Adipocyte (in vitro differentiated cells): ENCODE data around the gene FMN2.

Experiments used
- DNase-seq: peaks from one replicate; pipeline ENCODE4 v3.0.0-alpha.2; 2015; ENCODE audit warnings: low read depth
- H3K27me3 ChIP-seq: replicated peaks from 2 replicates; pipeline ENCODE4 v1.7.0; 2013; ENCODE audit warnings: mild to moderate bottlenecking, low read length, moderate library complexity; ENCODE audit not compliant: control insufficient read depth, insufficient read depth
- H3K36me3 ChIP-seq: 2 replicates; pipeline ENCODE4 v1.7.0; 2013; ENCODE audit warnings: low read length, mild to moderate bottlenecking, moderate library complexity; ENCODE audit not compliant: control insufficient read depth, insufficient read depth, severe bottlenecking
- H3K4me1 ChIP-seq: 2 replicates; pipeline ENCODE4 v1.7.0; 2013; ENCODE audit warnings: mild to moderate bottlenecking, low read length, moderate library complexity; ENCODE audit not compliant: control insufficient read depth, insufficient read depth
- H3K4me3 ChIP-seq: 2 replicates; pipeline ENCODE4 v1.7.0; 2013; ENCODE audit warnings: mild to moderate bottlenecking, low read length, moderate library complexity
- H3K9ac ChIP-seq: 2 replicates; pipeline ENCODE4 v1.7.0; 2013; ENCODE audit warnings: mild to moderate bottlenecking, low read length, moderate library complexity
- H3K9me3 ChIP-seq: 2 replicates; pipeline ENCODE4 v1.7.0; 2013; ENCODE audit warnings: mild to moderate bottlenecking, low read length, moderate library complexity; ENCODE audit not compliant: control insufficient read depth

Gene FMN2

DNA sequence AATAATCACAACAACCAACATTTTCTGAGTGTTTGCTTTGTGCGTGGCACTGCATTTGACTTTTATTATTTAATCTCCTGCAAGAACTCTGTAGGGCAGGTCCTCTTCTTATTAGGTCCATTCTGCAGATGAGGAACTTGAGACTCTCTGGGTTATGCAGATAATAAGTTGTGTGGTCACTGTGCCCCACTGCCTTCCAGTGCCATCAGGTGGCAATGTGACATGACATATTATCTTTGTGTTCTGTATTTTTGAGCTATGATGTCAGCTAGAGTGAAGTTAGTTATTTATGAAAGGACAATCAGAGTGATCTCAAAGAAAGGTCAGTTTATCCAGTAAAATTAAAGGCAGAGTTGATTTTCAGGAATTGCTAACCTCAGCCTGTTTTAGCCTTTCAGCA, 196.0 kb downstream of the FMN2 start:
- no peak for DNase-seq
- H3K27me3 ChIP-seq = no peaks in the 10 kb centered on the region
- H3K9ac ChIP-seq = no peak overlapping the region
- peaks cover 4% of the 10 kb centered on the region for H3K36me3 ChIP-seq
- H3K4me1 ChIP-seq = peaks cover 41% of the 10 kb centered on the region
- no peak overlapping the region for H3K4me3 ChIP-seq
- peaks cover 4% of the 10 kb centered on the region for H3K9me3 ChIP-seq

DNA sequence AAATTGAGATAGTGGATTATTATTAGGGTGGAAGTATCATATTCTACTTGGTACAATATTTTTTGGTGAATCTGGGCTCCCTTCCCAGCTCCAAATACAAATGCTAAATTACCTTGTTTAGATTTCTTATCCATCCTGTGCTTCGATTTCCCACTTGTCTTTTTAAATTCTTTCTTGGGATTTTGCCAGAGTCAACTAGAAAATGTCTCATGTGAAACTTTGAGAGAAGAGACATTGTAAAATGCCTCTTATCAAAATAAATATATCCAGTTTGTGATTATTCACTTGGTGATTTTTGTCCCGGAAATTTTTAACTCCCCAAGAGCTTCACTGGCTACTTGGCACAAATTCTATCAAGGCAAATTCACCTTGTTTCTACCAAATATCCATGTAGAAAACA, 202.0 kb downstream of the FMN2 start:
- H3K9ac ChIP-seq = no peak overlapping the region
- no peaks in the 10 kb centered on the region for H3K9me3 ChIP-seq
- H3K4me1 ChIP-seq = no peaks in the 10 kb centered on the region
- no peak overlapping the region for H3K4me3 ChIP-seq
- peak; percentile 38 for DNase-seq
- no peaks in the 10 kb centered on the region for H3K27me3 ChIP-seq
- peaks cover 3% of the 10 kb centered on the region for H3K36me3 ChIP-seq

DNA sequence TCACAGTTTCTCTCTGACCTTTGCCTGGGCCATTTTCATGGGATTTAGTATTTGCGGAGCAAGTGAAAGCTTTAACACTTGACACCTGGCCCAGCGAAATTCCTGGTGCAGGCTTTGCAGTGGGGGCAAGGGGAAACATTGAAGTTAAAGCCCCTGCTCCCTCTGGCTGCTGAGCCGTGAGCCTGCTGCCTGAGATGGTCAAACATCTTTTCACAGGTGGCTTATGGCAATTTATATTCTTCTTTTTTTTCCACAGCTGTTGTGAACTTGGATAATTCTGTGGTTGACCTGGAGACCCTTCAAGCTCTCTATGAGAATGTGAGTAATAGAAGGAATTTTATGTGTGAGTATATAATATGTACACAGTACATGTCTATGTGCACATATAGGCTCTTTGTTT, 202.9 kb downstream of the FMN2 start:
- no peaks in the 10 kb centered on the region for H3K36me3 ChIP-seq
- no peak overlapping the region for H3K4me3 ChIP-seq
- DNase-seq = no peak
- no peak overlapping the region for H3K9ac ChIP-seq
- H3K27me3 ChIP-seq = no peaks in the 10 kb centered on the region
- no peaks in the 10 kb centered on the region for H3K4me1 ChIP-seq
- H3K9me3 ChIP-seq = no peaks in the 10 kb centered on the region

DNA sequence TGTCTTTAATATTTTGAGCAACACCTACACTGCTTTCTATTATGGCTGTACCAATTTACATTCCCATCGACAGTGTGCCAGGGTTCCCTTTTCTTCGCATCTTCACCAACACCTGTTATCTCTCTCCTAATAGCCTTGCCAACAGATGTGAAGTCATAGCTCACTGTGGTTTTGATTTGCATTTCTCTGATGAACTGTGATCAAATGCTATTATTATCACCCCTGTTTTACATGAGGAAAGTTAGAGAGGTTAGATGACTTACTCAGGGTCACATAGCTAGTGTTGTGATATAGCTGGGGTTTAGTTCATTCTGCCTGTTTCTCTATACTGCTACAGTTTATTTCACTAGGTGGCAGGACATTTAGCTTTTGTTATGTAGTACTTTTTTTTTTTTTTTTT, 204.1 kb downstream of the FMN2 start:
- Histone ChIP-seq H3K9me3 (no peaks in the 10 kb centered on the region), H3K27me3 (no peaks in the 10 kb centered on the region), H3K36me3 (no peaks in the 10 kb centered on the region), H3K9ac (no peak overlapping the region), H3K4me1 (no peaks in the 10 kb centered on the region), H3K4me3 (no peak overlapping the region)
- no peak for DNase-seq

DNA sequence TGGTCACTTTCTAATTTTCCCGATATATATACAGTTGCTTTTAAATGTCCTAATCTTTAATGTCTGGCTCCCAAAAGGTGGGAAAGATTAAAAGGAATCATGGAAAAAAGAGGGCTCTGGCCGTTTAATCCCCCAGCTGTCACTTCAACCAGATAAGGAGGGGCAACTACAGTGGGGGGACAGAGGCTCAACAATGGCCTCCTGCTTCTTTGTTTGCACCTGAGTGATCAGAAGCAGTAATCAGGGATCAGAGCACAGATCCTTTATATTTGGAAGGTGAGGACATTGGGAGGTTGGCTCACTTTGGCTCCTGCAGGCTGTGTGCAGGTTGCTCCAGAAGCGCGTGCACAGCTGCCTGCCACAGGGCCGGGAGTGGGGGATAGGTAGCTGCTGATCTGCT, 212.8 kb downstream of the FMN2 start:
- DNase-seq = no peak
- Histone ChIP-seq H3K27me3 (no peaks in the 10 kb centered on the region), H3K4me3 (no peak overlapping the region), H3K36me3 (peaks cover 10% of the 10 kb centered on the region), H3K4me1 (peaks cover 21% of the 10 kb centered on the region), H3K9ac (no peak overlapping the region), H3K9me3 (peaks cover 12% of the 10 kb centered on the region)

DNA sequence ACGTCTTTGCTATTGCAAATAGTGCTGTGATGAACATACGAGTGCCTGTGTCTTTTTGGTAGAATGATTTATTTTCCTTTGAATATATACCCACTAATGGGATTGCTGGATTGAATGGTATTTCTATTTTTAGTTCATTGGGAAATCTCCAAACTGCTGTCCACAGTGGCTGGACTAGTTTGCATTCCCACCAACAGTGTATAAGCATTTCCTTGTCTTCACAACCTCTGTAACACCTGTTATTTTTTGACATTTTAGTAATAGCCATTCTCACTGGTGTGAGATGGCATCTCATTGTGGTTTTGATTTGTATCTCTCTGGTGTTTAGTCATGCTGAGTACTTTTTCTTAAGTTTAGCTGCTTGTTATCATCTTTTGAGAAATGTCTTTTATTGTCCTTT, 215.0 kb downstream of the FMN2 start:
- peak; percentile 39 for DNase-seq
- peaks cover 12% of the 10 kb centered on the region for H3K9me3 ChIP-seq
- H3K36me3 ChIP-seq = peaks cover 10% of the 10 kb centered on the region
- H3K4me3 ChIP-seq = no peak overlapping the region
- no peaks in the 10 kb centered on the region for H3K27me3 ChIP-seq
- peaks cover 39% of the 10 kb centered on the region for H3K4me1 ChIP-seq
- H3K9ac ChIP-seq = no peak overlapping the region

DNA sequence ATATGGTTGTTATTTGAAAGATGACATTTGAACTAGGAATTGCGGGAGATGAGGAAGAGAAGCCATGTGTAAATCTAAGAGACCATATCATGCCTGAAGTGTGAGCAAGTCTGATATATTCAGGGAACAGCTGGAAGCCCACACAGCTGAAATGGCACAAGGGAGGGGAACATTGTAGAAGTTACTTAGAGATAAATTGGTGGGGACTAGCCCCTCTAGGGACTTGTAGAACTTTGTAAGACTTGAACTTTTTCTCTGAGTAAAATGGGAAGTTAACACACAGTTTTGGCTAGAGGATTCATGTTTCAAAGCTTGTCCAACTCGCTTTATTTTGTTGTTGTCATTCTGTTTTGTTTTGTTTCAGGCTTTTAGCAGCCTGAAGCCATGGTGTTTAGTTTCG, 216.4 kb downstream of the FMN2 start:
- Histone ChIP-seq H3K27me3 (no peaks in the 10 kb centered on the region), H3K9ac (peak overlapping the region; percentile 73), H3K4me3 (peak overlapping the region; percentile 71), H3K4me1 (peaks cover 52% of the 10 kb centered on the region), H3K9me3 (peaks cover 11% of the 10 kb centered on the region), H3K36me3 (peaks cover 7% of the 10 kb centered on the region)
- DNase-seq = no peak

DNA sequence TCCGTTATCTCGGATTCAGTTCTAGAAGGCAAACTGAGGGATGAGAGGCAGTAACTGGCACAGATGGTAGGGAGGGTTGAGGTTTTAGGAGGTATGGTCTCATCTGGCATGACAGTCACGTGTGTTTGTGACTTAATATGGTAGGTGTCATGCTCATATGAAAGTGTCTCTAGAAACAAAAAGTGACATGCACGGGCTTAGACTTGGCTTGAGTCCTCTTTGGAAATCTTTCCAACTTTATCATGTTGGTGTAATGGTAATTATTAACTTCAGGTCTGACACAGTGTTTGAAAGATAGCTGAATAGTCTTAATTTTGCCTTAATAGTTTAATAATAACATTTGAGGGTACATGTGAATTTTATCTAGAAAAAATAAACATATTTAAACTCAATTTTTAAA, 218.1 kb downstream of the FMN2 start:
- H3K4me1 ChIP-seq = peaks cover 58% of the 10 kb centered on the region
- peaks cover 3% of the 10 kb centered on the region for H3K9me3 ChIP-seq
- H3K9ac ChIP-seq = peak overlapping the region; percentile 56
- no peaks in the 10 kb centered on the region for H3K36me3 ChIP-seq
- no peak for DNase-seq
- no peak overlapping the region for H3K4me3 ChIP-seq
- no peaks in the 10 kb centered on the region for H3K27me3 ChIP-seq

DNA sequence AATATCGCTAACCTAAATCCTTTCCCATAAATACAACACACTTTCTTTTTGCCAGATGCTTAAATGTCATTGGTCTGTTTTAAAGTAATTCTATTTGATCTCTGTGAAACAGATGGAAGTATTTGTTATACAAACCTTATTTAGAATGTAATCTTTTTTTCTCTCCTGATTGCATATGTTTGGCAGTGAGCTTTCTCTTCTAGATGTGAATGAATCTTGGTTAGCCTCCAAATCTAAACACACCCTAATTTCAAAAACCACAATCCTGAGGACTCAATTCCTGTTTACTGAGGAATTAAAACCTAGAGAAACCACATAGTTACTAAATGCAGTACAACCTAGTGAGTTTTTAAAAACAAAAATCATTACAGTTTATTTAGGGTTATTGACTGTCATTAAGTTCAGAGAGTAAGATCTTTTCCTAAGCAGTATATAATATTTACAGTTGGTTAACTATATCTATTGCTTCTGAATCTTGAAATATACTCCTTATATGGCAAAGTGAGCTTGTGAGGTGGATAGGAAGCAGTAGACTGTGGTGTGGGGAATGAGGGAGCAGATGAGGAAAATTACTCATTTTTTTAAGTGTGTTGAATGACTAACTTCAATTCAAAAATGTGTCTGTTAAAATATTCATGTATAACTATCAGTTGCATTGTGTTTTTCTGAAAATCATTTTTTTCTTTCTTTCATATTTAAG, 218.7 kb downstream of the FMN2 start:
- DNase-seq = peak; percentile 85
- no peaks in the 10 kb centered on the region for H3K36me3 ChIP-seq
- H3K27me3 ChIP-seq = no peaks in the 10 kb centered on the region
- H3K4me1 ChIP-seq = peaks cover 64% of the 10 kb centered on the region
- H3K4me3 ChIP-seq = peak overlapping the region; percentile 14
- H3K9me3 ChIP-seq = peaks cover 3% of the 10 kb centered on the region
- H3K9ac ChIP-seq = peak overlapping the region; percentile 56

DNA sequence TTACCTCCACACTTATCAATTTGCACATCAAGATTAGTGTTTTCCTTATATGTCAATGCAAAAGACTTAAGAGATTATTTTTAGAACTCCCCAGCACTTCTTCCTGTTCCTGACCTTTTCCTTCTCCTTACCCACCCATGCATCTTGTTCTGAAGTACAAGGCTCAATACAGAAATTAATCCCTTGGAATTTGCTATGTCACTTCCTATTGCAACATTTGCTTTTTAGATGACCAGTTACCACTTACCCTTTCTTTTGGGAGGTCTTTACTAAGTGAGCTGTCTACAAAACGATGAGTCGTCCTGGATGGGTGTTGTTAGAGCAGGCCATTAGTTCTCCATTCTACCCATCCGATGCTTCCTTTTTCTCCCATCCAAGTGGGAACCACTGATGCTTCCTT, 221.2 kb downstream of the FMN2 start:
- Histone ChIP-seq H3K4me3 (no peak overlapping the region), H3K27me3 (no peaks in the 10 kb centered on the region), H3K9me3 (no peaks in the 10 kb centered on the region), H3K4me1 (peaks cover 59% of the 10 kb centered on the region), H3K36me3 (no peaks in the 10 kb centered on the region), H3K9ac (peak overlapping the region; percentile 41)
- peak; percentile 86 for DNase-seq

DNA sequence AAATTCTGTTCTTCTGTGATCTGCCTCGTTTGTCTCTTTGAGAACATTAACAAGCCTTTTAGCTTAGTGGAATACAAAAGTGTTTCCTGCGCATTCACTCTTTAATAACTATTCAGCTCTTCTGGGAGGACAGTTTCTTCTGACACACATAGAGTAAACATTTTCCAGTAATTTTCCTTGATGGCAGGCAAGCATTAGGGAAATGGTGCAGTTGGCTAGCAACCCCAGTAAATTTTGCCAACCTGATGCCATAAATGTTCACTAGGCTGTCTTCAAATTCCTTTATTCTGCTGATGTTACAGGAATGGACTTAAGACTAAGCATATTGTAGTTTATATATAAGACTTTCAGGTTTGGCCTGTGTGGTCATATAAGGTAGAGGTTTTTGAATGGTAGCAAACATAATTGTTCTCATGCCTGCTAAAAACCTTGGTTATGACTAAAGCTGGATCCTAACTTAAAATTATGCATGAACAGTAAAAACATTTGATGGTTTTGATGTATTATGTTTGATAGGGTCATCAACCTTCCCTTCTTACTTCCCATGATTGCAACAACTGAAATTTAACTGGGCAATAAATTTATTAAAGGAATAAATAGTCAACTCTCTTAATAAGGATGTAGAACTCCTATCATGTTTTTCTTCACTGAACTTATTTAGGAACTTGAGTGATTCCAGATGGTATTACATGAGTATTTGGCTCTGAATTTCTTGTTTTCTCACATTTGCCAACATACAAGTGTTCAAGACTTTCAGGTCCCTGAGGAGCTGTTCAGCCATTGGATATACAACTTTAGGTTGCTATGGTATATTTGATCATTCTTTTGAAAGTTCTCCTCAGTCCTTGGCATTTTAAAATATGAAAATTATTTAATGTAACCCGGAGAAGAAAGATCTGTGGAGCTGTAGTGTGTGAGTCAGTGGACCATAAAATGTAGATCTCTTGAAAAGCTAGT, 223.4 kb downstream of the FMN2 start:
- H3K9ac ChIP-seq = no peak overlapping the region
- peaks cover 46% of the 10 kb centered on the region for H3K4me1 ChIP-seq
- H3K4me3 ChIP-seq = no peak overlapping the region
- H3K27me3 ChIP-seq = no peaks in the 10 kb centered on the region
- peak; percentile 71 for DNase-seq
- no peaks in the 10 kb centered on the region for H3K9me3 ChIP-seq
- H3K36me3 ChIP-seq = no peaks in the 10 kb centered on the region
